NCI-H1092 treated with DMSO at 0.1 percent for 48 hours (cell line): ENCODE data around the gene CPEB1.
"Not testable (repeated sequence)": the region's sequence is repeated elsewhere in the genome, so short reads cannot be mapped to it uniquely, and the experiment has no call there.

Experiments used
- DNase-seq: peaks from one replicate; lab custom pipeline; 2025; lab: John Stamatoyannopoulos, UW

CPEB1 gene

GRCh38 chr15:82545002-82545401, 102.2 kb downstream of the CPEB1 start:
- DNase-seq: no peak

GRCh38 chr15:82544431-82544830, 102.7 kb downstream of the CPEB1 start:
- no peak for DNase-seq

- no peak for DNase-seq
Observed at GRCh38 chr15:82543160-82543559, 104.0 kb downstream of the CPEB1 start.

GRCh38 chr15:82540984-82541431, 106.2 kb downstream of the CPEB1 start:
- no peak for DNase-seq

GRCh38 chr15:82540055-82540983, 106.8 kb downstream of the CPEB1 start, which contains the start of gene RPS17:
RPS17 (minus strand) TSS chr15:82540457; CDS start chr15:82540428, 29 bp downstream.
- no peak for DNase-seq

- DNase-seq: no peak
Observed at GRCh38 chr15:82539691-82540054, 107.5 kb downstream of the CPEB1 start.

- no peak for DNase-seq
Observed at GRCh38 chr15:82538961-82539690, 108.0 kb downstream of the CPEB1 start.

- DNase-seq: no peak
Observed at GRCh38 chr15:82537351-82537908, 109.7 kb downstream of the CPEB1 start.

GRCh38 chr15:82536409-82537350, 110.5 kb downstream of the CPEB1 start:
- DNase-seq: no peak

- no peak for DNase-seq
Observed at GRCh38 chr15:82535566-82536408, 111.4 kb downstream of the CPEB1 start.

- DNase-seq: not testable (repeated sequence)
Observed at GRCh38 chr15:82535151-82535550, 112.0 kb downstream of the CPEB1 start.

GRCh38 chr15:82534457-82534861, 112.7 kb downstream of the CPEB1 start:
- not testable (repeated sequence) for DNase-seq

- no peak for DNase-seq
Observed at GRCh38 chr15:82533801-82534200, 113.4 kb downstream of the CPEB1 start.

- no peak for DNase-seq
Observed at GRCh38 chr15:82532991-82533481, 114.1 kb downstream of the CPEB1 start.

- no peak for DNase-seq
Observed at GRCh38 chr15:82532383-82532990, 114.7 kb downstream of the CPEB1 start.

- no peak for DNase-seq
Observed at GRCh38 chr15:82531496-82532382, 115.4 kb downstream of the CPEB1 start.

GRCh38 chr15:82530606-82531379, 116.4 kb downstream of the CPEB1 start:
- DNase-seq: no peak

GRCh38 chr15:82530006-82530405, 117.2 kb downstream of the CPEB1 start:
- no peak for DNase-seq
